Endothelial cell of hepatic sinusoid (primary cell): Measurements from ENCODE around the gene ZNF593OS.

Experiments
- in situ Hi-C: cut with HindIII; loops from 2 replicates; pipeline ENCODE4 v1.10.0; 2017; ENCODE audit warnings: low sequenced_read_pairs

ZNF593OS gene

GRCh38 chr1:26160527-26161414 is 10.9 kb downstream of the ZNF593OS start:
- in situ Hi-C loops = no loop called here

DNA sequence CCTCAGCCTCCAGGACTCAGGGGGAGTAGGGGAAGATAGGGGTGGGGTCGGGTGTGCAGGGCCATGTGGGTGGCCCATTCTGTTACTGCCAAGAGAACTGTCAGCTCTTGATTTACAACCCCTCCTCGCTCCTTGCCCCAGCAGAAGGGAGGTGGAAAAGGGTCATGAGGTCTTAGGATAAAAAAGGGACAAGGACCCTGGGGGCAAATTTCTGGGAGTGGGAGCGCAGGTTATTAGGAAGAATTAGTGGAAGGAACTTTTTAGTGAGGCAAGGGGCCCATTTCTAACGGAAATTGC is 11.9 kb downstream of the ZNF593OS start:
- in situ Hi-C loops = no loop called here

DNA sequence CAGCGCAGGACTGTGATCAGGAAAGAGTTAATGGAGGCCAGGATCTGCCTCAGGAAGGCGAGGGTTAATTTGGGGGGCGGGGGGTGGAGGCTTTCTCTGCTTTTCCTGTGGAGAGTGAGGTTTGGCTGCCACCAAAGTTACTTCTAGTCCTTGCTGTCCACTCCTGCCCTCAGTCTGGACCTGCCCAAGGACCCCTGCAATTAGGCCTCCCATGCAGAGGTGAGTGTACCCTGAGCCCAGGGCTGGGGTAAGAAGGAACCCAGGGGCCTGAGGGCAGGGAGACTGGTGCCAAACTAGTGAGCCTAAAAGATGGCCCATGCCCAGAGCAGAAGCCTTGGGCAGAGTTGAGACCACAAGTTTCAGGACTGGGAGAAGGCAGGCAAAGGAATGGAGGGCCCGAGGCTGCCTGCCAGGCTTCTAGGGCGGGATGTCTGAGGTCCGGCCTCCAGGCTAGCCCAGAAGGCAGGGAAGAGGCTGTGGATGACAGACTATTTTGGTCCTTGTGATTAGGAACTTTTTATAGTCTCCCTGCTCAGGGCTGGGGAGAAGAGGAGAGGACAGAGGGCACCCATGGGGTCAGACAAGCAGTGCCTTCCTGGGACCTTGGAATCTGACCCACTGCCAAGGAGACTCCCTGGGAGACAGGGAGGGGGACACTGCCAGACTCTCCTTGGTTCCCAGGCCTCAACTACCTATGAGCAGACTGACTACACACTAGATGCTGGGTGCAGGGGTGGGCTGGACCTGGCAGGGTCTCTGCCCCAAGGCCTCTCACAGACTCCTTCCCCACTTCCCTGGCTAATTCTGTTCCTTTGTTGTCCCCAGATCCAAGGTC is 12.5 kb downstream of the ZNF593OS start, which contains the start of gene FAM110D:
FAM110D (plus strand) TSS at position 172 of the 835 bp plus-strand sequence. CDS start 2,213 bp downstream, outside the sequence.
- in situ Hi-C loops = no loop called here

DNA sequence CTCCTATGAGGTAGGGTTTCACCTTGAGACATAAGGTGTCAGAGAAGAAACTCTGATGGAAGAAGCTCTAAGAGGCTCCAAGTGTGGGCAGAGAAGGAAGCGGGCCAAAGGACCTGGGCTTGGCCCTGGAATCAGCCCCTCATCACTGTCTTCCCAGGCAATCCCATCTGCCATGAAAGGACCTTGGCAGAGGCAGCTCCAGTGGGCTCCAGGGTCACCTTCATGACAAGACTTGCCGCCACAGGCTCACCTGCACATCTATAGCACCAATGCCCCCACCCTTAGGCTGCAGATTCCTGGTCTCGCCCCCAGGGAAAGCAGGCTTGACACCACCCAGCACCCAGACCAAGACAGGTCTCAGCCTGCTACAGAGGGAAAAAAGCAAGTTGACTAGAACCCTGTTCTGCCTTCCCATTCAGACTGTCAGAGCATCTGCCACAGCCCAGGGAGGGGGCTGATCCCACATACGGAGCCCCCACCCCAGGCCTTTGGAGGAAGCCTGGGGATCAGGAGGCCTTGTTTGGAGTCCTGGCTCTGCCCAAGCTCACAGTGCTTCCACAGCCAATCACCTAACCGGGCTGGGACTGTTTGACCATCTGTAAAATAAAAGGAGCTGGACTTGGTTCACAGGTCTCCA is 13.2 kb downstream of the ZNF593OS start:
- in situ Hi-C loops = no loop called here

DNA sequence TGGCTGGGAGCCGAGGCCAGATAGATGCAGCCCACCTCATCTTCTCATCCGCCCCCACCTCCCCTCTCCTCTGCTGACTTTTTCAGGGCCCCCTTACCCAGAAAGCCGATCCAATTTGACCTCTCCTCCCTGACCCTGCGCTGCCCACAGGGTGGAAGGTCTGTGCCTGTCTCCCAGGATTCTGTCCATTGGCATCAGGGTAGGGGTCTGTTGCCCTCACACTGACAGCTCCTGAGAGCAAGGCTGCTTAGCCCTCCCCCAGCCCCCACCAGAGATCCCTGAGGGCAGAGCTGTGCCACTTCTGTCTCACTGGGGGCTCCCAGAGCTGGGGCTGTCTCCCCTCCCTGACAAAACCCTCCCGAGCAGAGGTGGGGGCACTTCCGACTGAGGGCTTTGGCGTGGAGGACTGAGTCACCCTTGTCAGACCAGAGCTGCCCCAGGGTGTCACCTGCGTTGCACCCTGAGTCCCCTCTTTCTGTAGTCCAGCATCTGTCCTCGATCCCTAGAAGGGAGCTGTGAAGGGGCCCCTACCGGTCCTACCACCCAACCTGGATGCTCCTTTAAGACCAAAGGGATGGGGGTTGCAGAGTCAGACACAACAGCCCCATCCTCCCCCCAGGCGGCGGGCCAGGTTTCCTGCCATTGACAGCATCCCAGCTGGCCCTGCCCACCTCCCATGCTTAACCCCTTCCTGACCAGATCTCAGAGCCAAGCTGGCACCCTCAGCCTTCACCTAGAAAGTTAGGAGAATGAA is 15.2 kb downstream of the ZNF593OS start:
- in situ Hi-C loops = no loop called here

GRCh38 chr1:26155370-26156284 is 16.0 kb downstream of the ZNF593OS start:
- in situ Hi-C loops = no loop called here

GRCh38 chr1:26154750-26155149 is 16.9 kb downstream of the ZNF593OS start:
- in situ Hi-C loops = no loop called here

- in situ Hi-C loops = no loop called here
Observed at GRCh38 chr1:26153966-26154532, 17.6 kb downstream of the ZNF593OS start.

DNA sequence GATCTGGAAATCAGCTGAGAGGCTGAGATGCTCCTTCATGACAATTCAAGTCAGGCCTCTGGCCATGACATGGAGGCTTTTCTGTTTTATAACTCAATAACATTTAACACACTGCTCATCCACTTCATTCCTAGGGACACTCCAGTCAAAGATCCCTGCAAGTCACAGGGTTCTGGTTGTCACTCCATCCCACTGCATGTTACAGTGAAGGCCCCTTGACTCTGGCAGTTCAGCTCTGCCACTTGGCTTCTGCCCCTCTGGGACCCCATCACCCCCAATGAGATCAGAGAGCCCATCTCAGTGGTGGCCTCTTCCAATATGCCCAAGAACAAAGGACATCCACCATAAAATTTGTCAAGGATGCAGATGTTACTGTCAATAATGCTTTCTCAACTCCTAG is 22.7 kb downstream of the ZNF593OS start:
- in situ Hi-C loops = loop anchor here (5.0 kb wide), 1 partner anchor 92 kb away; no protein-coding TSS in a partner anchor

- in situ Hi-C loops = loop anchor here (5.0 kb wide), 1 partner anchor 89 kb away; no protein-coding TSS in a partner anchor
Observed at GRCh38 chr1:26145960-26146294, 25.7 kb downstream of the ZNF593OS start.

GRCh38 chr1:26145041-26145959 is 26.3 kb downstream of the ZNF593OS start:
- in situ Hi-C loops = loop anchor here (5.0 kb wide), 1 partner anchor 88 kb away; no protein-coding TSS in a partner anchor

- in situ Hi-C loops = no loop called here
Observed at GRCh38 chr1:26142159-26142558, 29.5 kb downstream of the ZNF593OS start.

DNA sequence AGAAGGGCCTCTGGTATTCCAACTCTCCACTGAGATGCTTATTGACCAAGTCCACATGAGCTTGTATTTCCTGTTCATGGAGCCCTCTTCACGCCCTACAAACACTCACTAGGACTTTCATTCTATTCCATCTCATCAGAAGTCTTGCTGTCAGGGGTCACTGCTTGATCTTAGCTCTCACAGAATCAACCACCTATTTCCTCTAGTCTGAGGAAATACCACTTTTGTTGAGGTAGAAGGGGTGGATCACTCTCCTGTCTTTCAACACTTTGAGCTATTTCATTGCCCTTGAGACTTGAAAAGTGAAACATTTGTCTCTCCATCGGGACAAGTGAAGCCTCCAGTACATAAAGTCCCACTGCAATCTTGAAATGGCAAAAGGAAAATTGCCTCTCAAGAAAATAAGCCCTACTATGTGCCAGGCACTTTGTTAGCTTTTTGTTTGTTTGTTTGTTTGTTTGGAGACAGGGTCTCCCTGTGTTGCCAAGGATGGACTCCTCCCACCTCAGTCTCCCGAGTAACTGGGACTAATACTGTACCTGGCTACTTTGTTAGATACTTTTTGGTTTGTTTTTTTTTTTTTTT is 32.6 kb downstream of the ZNF593OS start:
- in situ Hi-C loops = no loop called here

DNA sequence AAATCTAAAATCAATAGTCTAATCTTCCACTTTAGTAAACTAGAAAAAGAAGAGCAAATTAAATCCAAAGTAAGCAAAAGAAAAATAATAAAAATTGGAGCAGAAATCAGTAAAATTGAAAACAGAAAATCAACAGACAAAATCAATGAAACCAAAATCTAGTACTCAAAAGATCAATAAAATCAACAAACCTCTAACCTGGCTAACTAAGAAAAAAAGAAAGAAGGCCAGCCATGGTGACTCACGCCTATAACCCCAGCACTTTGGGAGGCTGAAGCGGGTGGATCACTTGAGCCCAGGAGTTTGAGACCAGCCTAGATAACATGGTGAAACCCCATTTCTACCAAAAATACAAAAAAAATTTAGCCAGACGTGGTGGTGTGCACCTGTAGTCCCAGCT is 37.2 kb downstream of the ZNF593OS start:
- in situ Hi-C loops = no loop called here

DNA sequence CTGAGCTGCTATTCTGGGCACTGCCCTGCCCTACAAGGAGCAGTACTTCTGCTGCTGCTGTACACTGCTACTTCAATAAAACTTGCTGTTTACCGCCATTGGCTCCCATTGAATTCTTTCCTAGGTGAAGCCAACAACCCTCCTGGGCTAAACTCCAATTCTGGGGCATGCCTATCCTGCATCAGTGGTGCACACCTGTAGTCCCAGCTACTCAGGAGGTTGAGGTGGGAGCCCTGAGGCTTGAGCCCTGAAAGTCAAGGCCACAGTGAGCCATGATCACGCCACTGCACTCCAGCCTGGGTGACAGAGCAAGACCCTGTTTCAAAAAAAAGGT is 38.8 kb downstream of the ZNF593OS start:
- in situ Hi-C loops = no loop called here

GRCh38 chr1:26132128-26132833 is 39.4 kb downstream of the ZNF593OS start:
- in situ Hi-C loops = no loop called here

GRCh38 chr1:26130695-26131094 is 40.9 kb downstream of the ZNF593OS start:
- in situ Hi-C loops = no loop called here
